ENCODE measurements around the gene SLC37A1.
A peak's percentile ranks its signal among the peaks of the same experiment; 100 is the strongest.

SLC37A1 gene

GRCh38 chr21:42580076-42580792 lies 66.6 kb downstream of the SLC37A1 start:
- DNase-seq: no peak

GRCh38 chr21:42580793-42581321 lies 67.2 kb downstream of the SLC37A1 start:
- DNase-seq: no peak

GRCh38 chr21:42581336-42581992 lies 67.8 kb downstream of the SLC37A1 start:
- no peak for DNase-seq

- DNase-seq: no peak
These were observed 68.5 kb downstream of the SLC37A1 start for GRCh38 chr21:42581993-42582786.

GRCh38 chr21:42582787-42583476 lies 69.3 kb downstream of the SLC37A1 start:
- no peak for DNase-seq

GRCh38 chr21:42583477-42584295 lies 70.0 kb downstream of the SLC37A1 start:
- DNase-seq: no peak

GRCh38 chr21:42584296-42584641 lies 70.6 kb downstream of the SLC37A1 start:
- no peak for DNase-seq

- DNase-seq: no peak
These were observed 72.2 kb downstream of the SLC37A1 start for GRCh38 chr21:42585881-42586280.

GRCh38 chr21:42586406-42586805 lies 72.8 kb downstream of the SLC37A1 start:
- no peak for DNase-seq

- DNase-seq: no peak
These were observed 73.4 kb downstream of the SLC37A1 start for GRCh38 chr21:42587036-42587435.

GRCh38 chr21:42590431-42591131 lies 76.9 kb downstream of the SLC37A1 start:
- DNase-seq: no peak

GRCh38 chr21:42591170-42591869 lies 77.7 kb downstream of the SLC37A1 start:
- no peak for DNase-seq

GRCh38 chr21:42592156-42592820 lies 78.6 kb downstream of the SLC37A1 start:
- DNase-seq: no peak

GRCh38 chr21:42593007-42593814 lies 79.6 kb downstream of the SLC37A1 start:
- DNase-seq: peak; percentile 50

- DNase-seq: peak; percentile 14
These were observed 81.1 kb downstream of the SLC37A1 start for GRCh38 chr21:42594616-42595282.

- DNase-seq: no peak
These were observed 81.9 kb downstream of the SLC37A1 start for GRCh38 chr21:42595283-42596187.

GRCh38 chr21:42596657-42597056 lies 83.0 kb downstream of the SLC37A1 start:
- no peak for DNase-seq

All from fibroblast of skin of scalp (primary cell).